GM19324 (cell line): ENCODE data around the gene TH.
"Not testable (repeated sequence)": the region's sequence is repeated elsewhere in the genome, so short reads cannot be mapped to it uniquely, and the experiment has no call there.

Experiments
- ATAC-seq: cut with Tn5 transposase; IDR thresholded peaks from one replicate; pipeline ENCODE4 v1.9.1; 2021; ENCODE audit warnings: mild to moderate bottlenecking, moderate library complexity; ENCODE audit not compliant: unreplicated experiment, low FRiP score

TH gene

DNA sequence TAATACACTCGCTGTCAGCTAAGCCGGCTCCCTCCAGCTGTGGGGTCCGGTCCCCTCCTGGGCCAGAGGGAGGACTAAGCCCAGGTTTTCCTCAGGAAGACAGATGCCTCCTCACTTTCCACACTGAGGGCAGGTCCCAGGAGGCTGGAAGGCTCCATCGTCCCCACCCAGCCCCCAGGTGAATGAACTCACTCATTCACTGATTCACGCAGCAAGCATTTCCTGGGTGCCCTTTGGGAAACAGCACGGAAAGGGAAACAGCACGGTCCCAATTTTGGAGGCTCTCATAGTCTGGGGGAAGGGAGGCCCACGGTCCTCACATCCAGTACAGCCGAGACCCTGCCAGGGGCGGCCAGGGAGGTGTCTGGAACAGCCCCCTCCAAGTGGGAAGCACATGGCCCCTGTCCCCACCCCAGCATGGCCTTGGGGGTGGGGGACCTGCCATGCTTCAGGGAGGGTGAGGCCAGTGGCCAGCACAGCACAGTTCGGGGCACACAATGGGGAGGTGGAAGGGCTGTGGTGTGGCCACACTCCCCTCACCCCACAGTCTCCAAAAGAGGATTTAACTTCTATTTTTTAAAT lies 9.3 kb upstream of the TH start:
- ATAC-seq = no peak

DNA sequence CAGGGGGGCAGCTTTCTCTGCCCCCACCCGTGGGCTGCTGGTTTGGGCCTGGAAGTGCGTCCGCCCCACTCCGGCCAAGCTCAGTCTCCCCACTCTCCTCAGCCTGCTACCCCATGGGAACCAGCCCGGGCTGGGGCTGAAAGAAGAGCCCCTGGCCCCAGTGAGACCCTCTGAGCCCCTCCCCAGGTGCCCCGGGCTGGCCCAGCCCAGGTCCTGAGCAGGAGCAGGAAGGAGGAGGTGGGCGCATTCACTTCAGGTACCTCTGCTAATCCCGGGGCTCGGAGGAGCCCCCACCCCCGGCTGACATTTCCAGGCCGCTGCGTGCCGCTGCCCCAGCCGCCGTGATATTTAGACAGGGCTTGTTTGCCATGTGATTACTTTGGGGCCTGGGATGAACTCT lies 8.7 kb upstream of the TH start:
- ATAC-seq = no peak

DNA sequence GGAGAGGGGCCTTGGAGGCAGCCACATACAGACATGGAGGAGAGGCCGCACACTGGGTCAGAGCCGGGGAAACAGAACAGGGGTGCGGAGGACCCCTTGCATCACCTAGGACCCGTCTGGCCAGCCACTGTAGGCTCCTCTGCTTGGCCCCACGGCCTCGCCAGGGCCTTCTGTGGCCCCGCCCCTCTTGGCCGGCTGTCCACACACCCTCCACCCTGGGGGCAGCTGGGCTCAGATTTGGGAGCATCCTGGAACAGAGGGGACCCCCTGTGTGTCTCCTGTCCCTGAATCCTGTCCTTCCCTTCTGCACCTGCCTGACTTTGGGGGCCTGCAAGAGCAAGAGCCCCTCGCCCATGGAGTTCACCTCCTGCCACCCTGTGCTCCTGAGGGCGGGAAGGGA lies 7.9 kb upstream of the TH start:
- no peak for ATAC-seq

DNA sequence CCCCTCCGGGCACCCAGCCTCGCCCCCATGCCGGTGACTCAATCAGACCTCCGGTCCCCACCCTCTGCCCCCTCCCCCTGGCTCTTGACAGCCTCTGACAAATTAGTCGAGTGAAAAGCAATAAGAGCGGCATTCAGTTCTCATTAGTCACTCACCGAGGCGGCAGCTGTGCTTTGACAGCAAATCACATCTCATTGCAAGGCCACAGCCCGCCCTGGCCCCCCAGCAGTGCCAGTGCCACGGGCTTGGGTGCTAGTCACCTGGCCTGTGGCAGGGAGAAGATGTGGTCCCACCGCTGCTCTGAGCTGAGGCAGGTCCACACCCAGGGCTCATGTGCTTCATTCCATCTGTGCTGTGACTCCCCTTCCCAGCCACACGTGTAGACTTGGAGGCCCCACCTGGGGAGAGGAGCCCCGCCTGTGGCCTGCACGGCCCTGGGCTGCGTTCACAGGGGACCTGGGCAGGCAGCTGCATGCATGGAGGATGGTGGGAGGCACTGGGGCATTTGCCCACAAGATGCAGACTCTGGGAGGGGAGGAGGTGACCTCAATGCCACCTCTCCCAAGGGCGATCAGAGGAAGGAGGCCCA lies 7.4 kb upstream of the TH start:
- ATAC-seq = no peak

DNA sequence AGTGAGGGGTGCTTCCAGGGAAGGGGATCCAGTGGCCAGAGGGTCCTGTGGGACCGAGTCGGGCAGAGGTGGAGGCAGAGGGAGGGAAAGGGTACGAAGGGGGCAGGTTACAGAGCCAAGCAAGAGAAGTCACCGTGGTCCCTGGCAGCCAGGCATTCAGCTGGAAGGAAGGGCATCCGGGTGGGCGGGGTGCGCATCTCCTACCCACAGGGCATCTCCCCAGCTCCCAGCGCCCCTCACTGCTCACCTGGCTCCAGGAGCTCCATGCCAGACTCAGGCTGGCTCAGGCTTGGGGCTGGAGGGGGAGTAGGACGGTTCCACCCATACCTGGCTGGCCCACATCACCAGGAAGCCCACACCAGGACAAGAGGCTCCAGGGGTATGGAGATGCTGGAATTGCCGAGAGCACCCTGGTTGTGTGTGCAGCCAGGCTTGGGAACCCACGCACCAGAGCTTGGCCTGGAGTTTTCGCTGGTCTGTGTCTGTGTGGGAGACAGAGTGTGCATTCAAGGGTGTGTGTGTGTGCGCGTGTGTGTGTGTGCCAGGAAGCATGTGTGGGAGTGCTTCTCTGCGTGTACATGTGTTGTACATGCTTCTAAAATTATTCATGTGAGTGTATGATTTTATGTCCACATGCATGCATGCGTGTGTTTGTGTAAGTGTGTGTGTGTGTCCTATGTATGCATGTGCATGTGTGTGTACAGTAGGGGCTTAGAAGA lies 6.6 kb upstream of the TH start:
- ATAC-seq = not testable (repeated sequence)

DNA sequence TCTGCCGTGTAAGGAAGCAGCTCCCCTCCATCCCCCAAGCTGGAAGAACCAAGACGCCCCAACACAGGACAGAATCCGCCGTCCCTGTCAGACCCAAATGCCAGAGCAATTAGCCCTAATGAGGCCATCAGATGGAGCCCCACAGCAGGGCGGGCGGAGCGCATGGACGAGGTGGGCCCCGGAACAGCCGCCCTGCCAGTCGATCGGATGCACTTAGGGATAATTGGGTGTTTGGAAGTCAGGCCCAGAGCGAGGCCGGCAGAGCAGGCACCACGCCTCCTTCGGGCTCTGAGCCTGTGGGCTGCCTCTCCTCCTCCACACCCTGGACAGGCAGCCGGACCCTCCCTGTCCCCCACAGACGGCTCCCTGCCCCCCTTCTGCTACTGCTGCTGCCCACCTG lies 5.5 kb upstream of the TH start:
- no peak for ATAC-seq

DNA sequence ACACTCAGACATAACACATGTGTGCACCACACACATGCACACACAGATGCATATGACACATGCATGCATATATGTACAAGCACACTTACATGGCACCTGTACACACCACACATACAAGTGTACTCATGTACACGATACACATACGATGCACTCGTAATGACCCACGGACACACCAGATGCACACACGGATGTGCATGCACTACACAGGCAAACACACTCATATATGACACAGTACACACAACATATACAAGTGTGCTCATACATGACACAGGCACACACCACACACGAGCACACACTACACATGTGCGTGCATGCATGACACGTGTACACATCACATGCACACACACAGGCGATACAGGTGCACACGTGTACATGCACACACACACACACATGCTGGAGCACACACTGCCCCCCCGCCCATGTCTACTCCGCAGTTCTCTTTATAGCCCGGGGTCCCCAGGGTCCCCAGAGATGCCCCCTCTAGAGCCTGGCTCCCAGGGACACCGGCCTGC lies 4.8 kb upstream of the TH start:
- no peak for ATAC-seq

DNA sequence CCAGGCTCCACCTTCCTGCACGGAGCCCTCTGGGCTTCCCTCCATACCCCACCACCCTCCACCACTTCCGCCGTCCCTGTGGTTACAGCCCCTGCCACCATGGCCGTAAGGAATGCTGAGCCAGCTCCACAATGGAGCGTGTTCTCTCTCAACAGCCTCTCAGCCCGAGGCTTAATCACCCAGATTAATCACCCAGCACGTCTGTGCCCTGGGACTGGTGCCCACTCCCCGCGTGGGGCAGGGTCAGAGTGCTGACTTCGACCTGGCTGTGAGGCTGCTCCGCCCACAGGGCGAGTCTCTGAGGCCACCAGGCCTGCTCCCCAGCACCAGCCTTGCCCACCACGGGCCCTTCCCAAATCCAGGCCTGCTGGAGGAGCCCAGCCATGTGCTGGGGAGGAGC lies 4.0 kb upstream of the TH start:
- no peak for ATAC-seq

DNA sequence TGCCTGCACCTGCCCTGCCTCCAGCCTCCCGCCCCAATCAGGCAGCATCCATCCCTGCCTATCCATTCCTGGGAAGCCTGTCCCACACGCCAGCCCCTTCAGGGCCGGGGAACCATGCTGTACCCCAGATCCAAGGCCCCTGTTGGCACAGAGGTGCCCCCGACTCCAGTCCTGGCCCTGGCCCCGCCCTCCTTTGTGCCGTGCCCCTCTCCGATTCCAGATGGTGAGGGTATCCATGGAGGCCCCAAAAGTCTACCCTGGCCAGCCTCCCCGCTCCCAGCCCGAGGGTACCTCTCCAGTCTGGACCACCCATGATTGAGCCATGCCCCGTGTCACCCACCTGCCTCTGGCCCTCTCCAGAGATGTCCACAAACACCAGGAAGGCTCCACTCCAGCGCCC lies 2.7 kb upstream of the TH start:
- ATAC-seq = no peak

DNA sequence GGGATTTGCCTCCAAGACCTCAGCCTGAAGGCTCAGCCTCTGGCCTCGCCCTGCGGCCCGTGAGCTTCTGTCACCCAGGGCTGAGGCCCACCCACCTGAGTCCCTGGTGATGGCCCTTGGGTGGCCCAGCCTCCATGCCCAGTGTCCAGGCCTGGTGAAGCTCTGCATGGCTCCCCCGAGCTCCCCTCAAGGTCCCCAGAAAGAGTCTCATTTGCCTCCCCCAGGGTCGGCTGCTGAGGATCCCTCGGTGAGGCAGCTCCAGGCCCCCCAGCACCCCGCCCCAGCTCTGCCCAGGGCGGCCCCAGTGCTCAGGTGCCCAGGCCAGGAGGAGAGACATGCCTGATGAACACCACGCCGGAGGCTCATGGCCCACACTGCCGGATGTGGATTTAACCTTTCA lies 2.1 kb upstream of the TH start:
- ATAC-seq = no peak

DNA sequence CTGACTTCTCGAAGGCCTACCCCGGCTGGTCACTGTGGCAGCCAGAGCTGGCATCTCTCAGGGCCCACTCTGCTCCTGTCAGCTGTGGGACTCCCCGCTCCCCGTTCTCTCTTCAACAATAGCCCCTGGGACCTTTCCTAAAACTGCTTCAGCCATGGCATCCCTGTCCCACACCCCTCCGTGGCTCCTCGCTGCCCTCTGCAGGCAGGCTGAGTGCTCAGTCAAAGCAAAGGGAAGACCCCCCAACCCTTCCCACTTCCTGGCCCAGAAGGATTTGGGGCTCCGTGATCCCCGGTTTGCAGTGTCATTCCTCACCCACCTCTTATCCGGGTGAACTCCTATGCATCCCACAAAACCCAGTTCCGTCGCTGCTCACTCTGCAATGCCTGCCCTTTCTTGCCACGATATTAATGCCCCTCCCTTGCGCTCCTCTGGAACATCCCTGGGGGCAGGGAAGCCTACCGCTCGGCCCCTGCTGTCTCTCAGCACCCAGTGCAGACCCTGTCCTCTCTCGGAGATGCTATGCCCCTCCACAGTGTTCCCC lies 1.6 kb upstream of the TH start:
- no peak for ATAC-seq

DNA sequence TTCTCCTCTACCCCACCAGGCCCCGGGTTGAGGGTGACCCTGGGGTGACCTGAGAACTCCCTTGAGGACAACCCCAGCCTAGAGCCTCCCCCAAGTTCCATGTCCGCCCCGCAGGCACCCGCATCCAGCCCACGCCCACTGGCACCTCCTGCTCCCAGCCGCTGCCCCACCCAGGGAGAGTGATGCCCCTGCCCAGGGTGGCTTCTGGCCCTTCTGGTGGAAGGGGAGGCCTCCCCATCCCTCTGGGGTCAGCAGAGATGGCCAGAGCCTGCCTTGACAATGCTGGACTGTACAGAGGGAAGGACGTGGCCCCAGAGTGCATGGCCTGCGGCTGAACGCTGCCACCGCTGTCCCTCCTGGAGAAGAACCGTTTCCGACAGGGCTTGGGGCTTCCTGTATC lies 1.1 kb upstream of the TH start:
- no peak for ATAC-seq

DNA sequence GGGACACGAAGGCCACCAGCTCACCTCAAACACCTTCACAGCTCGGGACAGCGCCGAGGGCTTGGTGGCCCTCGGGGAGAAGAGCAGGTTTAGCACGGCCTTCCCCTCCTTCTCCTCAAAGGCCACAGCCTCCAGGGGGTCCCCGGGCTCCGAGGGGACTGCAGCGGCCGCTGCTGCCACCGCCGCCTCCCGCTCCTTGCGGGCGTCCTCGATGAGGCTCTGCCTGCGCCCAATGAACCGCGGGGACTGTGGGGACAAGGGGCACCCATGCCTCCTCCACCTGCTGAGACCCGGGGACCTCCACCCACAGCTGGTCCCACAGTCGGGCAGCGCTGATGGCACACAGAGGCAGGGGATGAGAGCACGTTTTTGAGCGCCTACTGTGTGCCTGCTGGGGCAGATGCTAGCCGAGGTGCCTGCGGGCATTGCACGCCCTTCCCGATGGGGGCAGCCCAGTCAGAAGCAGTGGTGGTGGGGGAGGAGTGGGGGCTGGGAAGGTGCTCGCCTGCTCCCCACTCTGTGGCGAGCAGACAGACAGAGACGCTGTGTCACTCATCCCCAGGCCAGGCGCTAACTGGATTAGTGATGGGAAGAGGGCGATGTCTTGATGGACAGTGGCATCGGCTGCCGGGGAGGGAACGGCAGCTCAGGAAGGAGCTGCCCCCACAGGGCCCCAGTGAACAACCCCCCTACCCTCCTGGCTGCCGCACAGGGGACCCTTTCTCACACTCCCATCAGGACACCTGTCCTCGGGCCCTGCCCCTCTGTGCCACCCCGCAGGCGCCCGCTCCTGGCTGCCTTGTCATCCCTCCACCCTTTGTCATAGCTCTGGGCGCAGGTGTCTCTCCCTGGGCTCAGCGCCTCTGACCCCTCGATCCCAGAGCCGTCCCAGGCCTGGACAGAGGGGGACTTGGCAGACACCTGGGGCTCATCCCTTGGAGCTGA lies 1.7 kb downstream of the TH start:
- ATAC-seq = no peak

DNA sequence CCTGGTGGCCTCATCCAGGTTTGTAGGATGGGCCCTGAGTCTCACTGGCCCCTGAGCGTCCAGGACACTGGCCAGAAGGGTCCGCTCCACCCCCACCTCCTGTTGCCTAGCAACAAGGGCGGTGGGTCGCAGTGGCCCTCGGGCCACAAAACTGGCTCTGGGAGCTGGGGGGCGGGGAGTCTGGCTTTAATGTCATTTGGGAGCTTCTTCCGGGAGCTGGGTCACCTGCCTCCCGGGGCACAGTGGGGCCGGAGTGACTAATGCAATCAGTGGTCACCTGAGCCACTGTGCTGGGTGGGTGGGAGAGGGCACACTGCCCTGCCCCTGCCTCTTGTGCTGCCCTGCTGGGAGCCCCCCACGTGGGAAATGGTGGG lies 2.6 kb downstream of the TH start:
- no peak for ATAC-seq

DNA sequence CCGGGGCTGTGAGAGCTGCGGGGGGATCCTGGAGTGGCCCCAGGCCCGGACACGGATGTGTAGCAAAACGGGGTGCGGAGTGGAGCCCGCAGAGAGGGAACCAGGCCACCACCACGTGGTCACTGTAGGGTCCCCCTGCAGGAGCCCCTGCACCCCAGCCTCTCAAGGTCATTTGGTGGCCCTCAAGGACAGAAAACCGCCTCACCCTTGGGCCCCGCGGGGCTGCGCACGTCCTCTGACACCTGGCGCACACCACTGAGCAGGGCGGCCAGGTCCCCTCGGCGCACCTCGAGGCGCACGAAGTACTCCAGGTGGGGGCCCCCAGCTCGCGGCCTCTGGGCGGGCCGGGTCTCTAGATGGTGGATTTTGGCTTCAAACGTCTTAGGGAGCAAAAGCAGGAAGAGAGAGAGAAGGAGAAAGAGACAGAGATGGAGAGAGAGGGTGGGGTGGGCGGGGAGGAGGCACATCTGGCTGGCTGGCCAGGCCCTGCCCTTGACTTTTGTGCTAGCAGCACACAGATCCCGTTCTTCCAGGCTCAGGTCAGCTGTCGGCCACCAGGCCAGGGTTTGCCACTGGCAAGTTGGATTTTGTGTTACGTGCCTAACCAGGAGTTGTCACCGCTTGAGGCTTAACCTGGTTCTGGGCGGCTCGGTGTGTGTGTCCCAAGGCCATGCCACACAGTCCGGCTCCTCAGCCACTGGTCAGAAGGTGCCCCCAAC lies 3.2 kb downstream of the TH start:
- no peak for ATAC-seq

DNA sequence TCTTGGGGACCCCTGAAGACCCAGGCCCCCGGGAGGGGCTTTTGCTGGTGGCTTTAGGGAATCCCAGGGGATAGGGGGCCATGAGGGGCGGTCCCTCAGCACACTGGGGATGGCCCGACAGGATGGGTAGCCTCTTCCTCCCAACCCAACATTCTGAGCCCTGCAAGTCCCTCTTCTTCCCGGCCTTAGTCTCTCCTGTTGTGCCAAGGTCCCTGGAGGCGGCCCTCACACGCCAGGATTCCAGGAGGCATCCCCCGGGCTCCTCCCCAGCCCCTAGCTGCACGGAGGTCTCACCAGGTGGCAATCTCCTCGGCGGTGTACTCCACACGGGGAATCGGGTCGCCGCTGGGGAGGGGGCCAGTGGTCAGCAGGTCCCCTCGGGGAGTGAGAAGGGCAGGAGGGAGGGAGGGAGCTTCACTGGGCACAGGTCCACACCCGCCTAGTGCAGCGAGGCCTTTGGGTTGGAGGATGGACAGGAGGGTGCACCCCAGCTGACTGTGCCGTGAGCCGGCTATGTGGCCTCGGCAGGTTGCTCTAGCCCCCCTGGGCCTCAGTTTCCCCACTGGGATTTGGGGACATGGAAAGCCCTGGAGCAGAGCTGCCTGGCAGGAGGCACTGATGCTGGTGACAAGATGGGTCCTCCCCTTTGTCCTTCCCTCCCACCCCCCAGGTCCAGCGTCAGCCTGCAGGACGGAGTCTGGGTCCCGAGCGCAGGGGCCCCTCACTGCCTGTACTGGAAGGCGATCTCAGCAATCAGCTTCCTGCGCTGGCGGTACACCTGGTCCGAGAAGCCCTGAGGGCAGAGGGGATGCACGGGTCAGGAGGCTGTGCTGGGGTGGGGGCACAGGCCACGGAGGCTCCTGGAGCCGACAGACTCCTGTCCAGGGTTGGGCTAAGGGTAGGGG lies 4.2 kb downstream of the TH start:
- no peak for ATAC-seq

DNA sequence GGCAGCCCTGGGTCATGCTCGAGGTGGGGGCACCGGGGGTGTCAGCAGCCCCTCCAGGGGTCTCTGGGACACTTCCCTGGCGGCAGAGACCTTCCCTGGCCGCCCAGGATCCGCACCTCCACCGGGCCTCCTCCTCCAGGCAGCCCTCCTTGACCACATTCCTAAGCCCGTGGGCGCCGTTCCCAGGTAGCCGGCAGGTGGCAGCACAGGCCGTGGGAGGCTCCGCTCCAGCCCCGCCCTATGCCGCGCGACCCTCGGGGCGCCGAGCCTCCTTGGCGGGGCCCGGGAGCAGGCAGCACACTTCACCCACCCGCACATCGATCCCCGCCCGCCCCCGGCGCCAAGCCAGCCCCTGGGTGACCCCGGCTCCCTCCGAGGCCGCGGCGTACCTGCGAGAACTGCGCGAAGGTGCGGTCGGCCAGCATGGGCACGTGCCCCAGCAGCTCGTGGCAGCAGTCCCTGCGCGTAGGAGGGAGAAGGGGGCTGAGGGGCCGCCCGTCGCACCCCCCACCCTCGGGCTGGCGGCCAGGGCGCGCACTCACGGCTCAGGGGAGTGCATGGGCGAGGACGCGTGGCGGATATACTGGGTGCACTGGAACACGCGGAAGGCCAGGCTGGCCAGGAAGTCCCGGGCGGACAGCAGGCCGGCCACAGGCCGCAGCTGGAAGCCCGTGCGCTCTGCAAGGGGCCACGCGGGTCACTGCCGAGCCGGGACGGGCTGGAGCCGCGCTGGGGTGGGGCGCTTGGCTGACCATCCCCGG lies 5.3 kb downstream of the TH start:
- no peak for ATAC-seq

DNA sequence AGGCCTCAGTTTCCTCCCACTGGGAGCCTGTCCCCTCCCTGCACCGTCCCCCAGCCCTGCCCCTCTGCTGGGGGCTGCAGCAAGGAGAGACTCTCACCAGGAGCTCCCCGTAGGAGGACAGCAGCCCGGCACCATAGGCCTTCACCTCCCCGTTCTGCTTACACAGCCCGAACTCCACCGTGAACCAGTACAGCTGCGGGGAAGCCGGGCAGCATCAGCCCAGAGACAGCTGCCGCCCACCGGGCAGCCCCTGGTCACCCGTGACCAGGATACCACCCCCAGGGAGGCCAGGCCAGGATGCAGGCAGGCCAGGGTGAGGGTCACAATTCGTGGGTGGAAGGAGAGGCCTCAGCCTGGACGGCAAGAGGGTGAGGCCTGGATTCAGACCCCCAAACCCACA lies 6.0 kb downstream of the TH start:
- ATAC-seq = no peak
